ENCODE data around the gene GIT1.

Gene GIT1

GRCh38 chr17:29617481-29618271 lies 28.2 kb upstream of the GIT1 start:
- peak overlapping the region; percentile 43 for H3K4me3 ChIP-seq (ENCODE audit: low read depth, low read length)
- peak; percentile 93 for DNase-seq (ENCODE audit: low read depth)
- TF ChIP-seq MYC (IDR thresholded peaks at IDR 0.05; ENCODE audit: low read depth, low read length) = peak; percentile 54; the same call in 1 of the 2 replicates
- peak; percentile 89 for TF ChIP-seq CTCF (IDR thresholded peaks at IDR 0.05; ENCODE audit: low read depth, low read length)
- no peak for TF ChIP-seq POLR2A (IDR thresholded peaks at IDR 0.05; ENCODE audit: extremely low read depth, insufficient read length)
- TF ChIP-seq MAX (IDR thresholded peaks at IDR 0.05; ENCODE audit: low read depth, low read length) = peak; percentile 39; the same call in 1 of the 2 replicates

- DNase-seq (ENCODE audit: low read depth) = peak; percentile 94
- no peak overlapping the region for H3K4me3 ChIP-seq (ENCODE audit: low read depth, low read length)
- TF ChIP-seq MAX (IDR thresholded peaks at IDR 0.05; ENCODE audit: low read depth, low read length) (peak; percentile 79), MYC (IDR thresholded peaks at IDR 0.05; ENCODE audit: low read depth, low read length) (peak; percentile 58; the same call in 1 of the 2 replicates), POLR2A (IDR thresholded peaks at IDR 0.05; ENCODE audit: extremely low read depth, insufficient read length) (peak; percentile 26), CTCF (IDR thresholded peaks at IDR 0.05; ENCODE audit: low read depth, low read length) (peak; percentile 89)
Observed at GRCh38 chr17:29617125-29617480, 27.7 kb upstream of the GIT1 start.

GRCh38 chr17:29616300-29617048 lies 27.0 kb upstream of the GIT1 start:
- DNase-seq (ENCODE audit: low read depth) = peak; percentile 29
- no peak overlapping the region for H3K4me3 ChIP-seq (ENCODE audit: low read depth, low read length)
- no peak for TF ChIP-seq POLR2A (IDR thresholded peaks at IDR 0.05; ENCODE audit: extremely low read depth, insufficient read length)
- no peak for TF ChIP-seq MAX (IDR thresholded peaks at IDR 0.05; ENCODE audit: low read depth, low read length)
- TF ChIP-seq CTCF (IDR thresholded peaks at IDR 0.05; ENCODE audit: low read depth, low read length) = no peak
- no peak for TF ChIP-seq MYC (IDR thresholded peaks at IDR 0.05; ENCODE audit: low read depth, low read length)

- DNase-seq (ENCODE audit: low read depth) = peak; percentile 89
- no peak for TF ChIP-seq CTCF (IDR thresholded peaks at IDR 0.05; ENCODE audit: low read depth, low read length)
- no peak for TF ChIP-seq POLR2A (IDR thresholded peaks at IDR 0.05; ENCODE audit: extremely low read depth, insufficient read length)
- no peak for TF ChIP-seq MAX (IDR thresholded peaks at IDR 0.05; ENCODE audit: low read depth, low read length)
- TF ChIP-seq MYC (IDR thresholded peaks at IDR 0.05; ENCODE audit: low read depth, low read length) = no peak
- peak overlapping the region; percentile 21 for H3K4me3 ChIP-seq (ENCODE audit: low read depth, low read length)
Observed at GRCh38 chr17:29615492-29616299, 26.2 kb upstream of the GIT1 start.

GRCh38 chr17:29615048-29615385 lies 25.6 kb upstream of the GIT1 start:
- DNase-seq (ENCODE audit: low read depth) = peak; percentile 62
- H3K4me3 ChIP-seq (ENCODE audit: low read depth, low read length) = peak overlapping the region; percentile 21
- no peak for TF ChIP-seq POLR2A (IDR thresholded peaks at IDR 0.05; ENCODE audit: extremely low read depth, insufficient read length)
- no peak for TF ChIP-seq CTCF (IDR thresholded peaks at IDR 0.05; ENCODE audit: low read depth, low read length)
- TF ChIP-seq MYC (IDR thresholded peaks at IDR 0.05; ENCODE audit: low read depth, low read length) = no peak
- no peak for TF ChIP-seq MAX (IDR thresholded peaks at IDR 0.05; ENCODE audit: low read depth, low read length)

Measured in NB4 (cell line).